WTC11 (cell line): ENCODE measurements around the gene SH3BP2. TPM values are rescaled to one million over a fixed set of nuclear protein-coding genes. Genes with fewer than 3 reads are reported as not detected.

Experiments
- ATAC-seq: fragments of 200-7000 bp; cut with Tn5 transposase; 2 replicates; pipeline ENCODE4 v1.10.0; 2021; ENCODE audit warnings: mild to moderate bottlenecking, moderate library complexity
- CTCF ChIA-PET: fragments of 300-600 bp; sonication (Branson Sonifier 250); formaldehyde crosslinking; loops from one replicate; lab custom pipeline; 2021; ENCODE audit warnings: antibody characterized with exemption; lab: Charles Lee
- POLR2A ChIA-PET: fragments of 350-600 bp; sonication (Branson Sonifier 250); formaldehyde crosslinking; loops from one replicate; lab custom pipeline; 2021; ENCODE audit warnings: antibody characterized with exemption; lab: Charles Lee
- DNase-seq: peaks from one replicate; pipeline ENCODE4 v3.0.0; 2021; ENCODE audit warnings: low spot score
- H3K27ac Mint-ChIP-seq: 2 replicates; pipeline ENCODE4 v1.8.0; 2021; ENCODE audit warnings: mixed read lengths
- H3K27me3 Mint-ChIP-seq: 2 replicates; pipeline ENCODE4 v1.8.0; 2021; ENCODE audit warnings: low read depth, mild to moderate bottlenecking, moderate library complexity, mixed read lengths
- H3K36me3 Mint-ChIP-seq: 2 replicates; pipeline ENCODE4 v1.8.0; 2021; ENCODE audit warnings: mixed read lengths
- H3K4me1 Mint-ChIP-seq: 2 replicates; pipeline ENCODE4 v1.8.0; 2022; ENCODE audit warnings: mixed read lengths
- H3K4me3 Mint-ChIP-seq: 2 replicates; pipeline ENCODE4 v1.8.0; 2021; ENCODE audit warnings: mild to moderate bottlenecking, moderate library complexity, mixed read lengths
- H3K9me3 Mint-ChIP-seq: 2 replicates; pipeline ENCODE4 v1.8.0; 2021; ENCODE audit warnings: mixed read lengths
- AR ChIP-seq: fragments of 250-450 bp; sonication (Bioruptor Pico); IDR thresholded peaks from 2 replicates; pipeline ENCODE4 v1.9.0; 2021; ENCODE audit warnings: mild to moderate bottlenecking
- ATF1 ChIP-seq: sonication (generic); formaldehyde crosslinking; IDR thresholded peaks from 2 replicates; pipeline ENCODE4 v1.8.1; 2023; ENCODE audit warnings: mild to moderate bottlenecking, moderate library complexity, missing genetic modification reagents
- ATF3 ChIP-seq: sonication (generic); formaldehyde crosslinking; conservative IDR thresholded peaks from 2 replicates; pipeline ENCODE4 v1.8.1; 2022; ENCODE audit warnings: mild to moderate bottlenecking, missing genetic modification reagents
- ATF6 ChIP-seq: sonication (generic); formaldehyde crosslinking; IDR thresholded peaks from 2 replicates; pipeline ENCODE4 v1.8.1; 2023; ENCODE audit warnings: mild to moderate bottlenecking, missing genetic modification reagents
- CBFB ChIP-seq: sonication (generic); formaldehyde crosslinking; IDR thresholded peaks from 2 replicates; pipeline ENCODE4 v1.8.1; 2022; ENCODE audit warnings: mild to moderate bottlenecking, low read depth, missing genetic modification reagents
- CREB1 ChIP-seq: sonication (generic); formaldehyde crosslinking; IDR thresholded peaks from 2 replicates; pipeline ENCODE4 v1.8.0; 2023; ENCODE audit warnings: mild to moderate bottlenecking, missing genetic modification reagents
- CREM ChIP-seq: sonication (generic); formaldehyde crosslinking; IDR thresholded peaks from 2 replicates; pipeline ENCODE4 v1.8.1; 2022; ENCODE audit warnings: mild to moderate bottlenecking, missing genetic modification reagents, moderate library complexity
- ERG ChIP-seq: fragments of 250-450 bp; sonication (Bioruptor Pico); IDR thresholded peaks from 2 replicates; pipeline ENCODE4 v1.8.0; 2021; ENCODE audit warnings: mild to moderate bottlenecking
- KAT7 ChIP-seq: sonication (generic); formaldehyde crosslinking; IDR thresholded peaks from 2 replicates; pipeline ENCODE4 v1.8.1; 2023; ENCODE audit warnings: missing genetic modification reagents, mild to moderate bottlenecking, borderline replicate concordance
- NR3C1 ChIP-seq: sonication (generic); formaldehyde crosslinking; conservative IDR thresholded peaks from 2 replicates; pipeline ENCODE4 v1.8.1; 2023; ENCODE audit warnings: low read depth, mild to moderate bottlenecking, missing genetic modification reagents
- OVOL2 ChIP-seq: fragments of 250-450 bp; sonication (Bioruptor Pico); IDR thresholded peaks from 2 replicates; pipeline ENCODE4 v1.9.0; 2021; ENCODE audit warnings: mild to moderate bottlenecking, borderline replicate concordance
- USF1 ChIP-seq: sonication (generic); formaldehyde crosslinking; IDR thresholded peaks from 2 replicates; pipeline ENCODE4 v1.8.0; 2022; ENCODE audit warnings: mild to moderate bottlenecking, missing genetic modification reagents
- ZBTB43 ChIP-seq: sonication (generic); formaldehyde crosslinking; IDR thresholded peaks from 2 replicates; pipeline ENCODE4 v1.8.1; 2023; ENCODE audit warnings: mild to moderate bottlenecking, missing genetic modification reagents
- ZMAT4 ChIP-seq: fragments of 250-450 bp; sonication (Bioruptor Pico); IDR thresholded peaks from 2 replicates; pipeline ENCODE4 v1.9.0; 2021; ENCODE audit warnings: mild to moderate bottlenecking
- ZNF121 ChIP-seq: sonication (generic); formaldehyde crosslinking; IDR thresholded peaks from 2 replicates; pipeline ENCODE4 v1.8.0; 2023; ENCODE audit warnings: missing genetic modification reagents
- ZNF425 ChIP-seq: fragments of 250-450 bp; sonication (Bioruptor Pico); conservative IDR thresholded peaks from 2 replicates; pipeline ENCODE4 v1.9.0; 2021; ENCODE audit warnings: mild to moderate bottlenecking
- ZNF671 ChIP-seq: fragments of 250-450 bp; sonication (Bioruptor Pico); IDR thresholded peaks from 2 replicates; pipeline ENCODE4 v1.8.0; 2021; ENCODE audit warnings: mild to moderate bottlenecking
- total RNA-seq: library from RNA; stranded (reverse); gene quantifications from 3 replicates; pipeline ENCODE4 v1.2.3, GENCODE V29; 2021

SH3BP2 gene
- total RNA-seq, 1 experiment from 2014 or later: 49.1 TPM

- TF ChIP-seq ZBTB43 (CRISPR knock-in tag): no peak
- no peak for TF ChIP-seq AR (CRISPR knock-in tag)
- TF ChIP-seq CREB1: no peak
- no peak for TF ChIP-seq NR3C1 (CRISPR knock-in tag)
- TF ChIP-seq ZMAT4 (CRISPR knock-in tag): no peak
These were observed 35.2 kb downstream of the SH3BP2 start (continued) for GRCh38 chr4:2827874-2828751.

- no peak for TF ChIP-seq KAT7 (CRISPR knock-in tag)
- TF ChIP-seq CBFB: no peak
- TF ChIP-seq ATF3 (CRISPR knock-in tag): no peak
- TF ChIP-seq ZNF671 (CRISPR knock-in tag): no peak
- no peak for TF ChIP-seq USF1 (CRISPR knock-in tag)
- no peak for TF ChIP-seq ZNF425 (CRISPR knock-in tag)
- TF ChIP-seq ERG (CRISPR knock-in tag): no peak
- no peak for TF ChIP-seq ATF1 (CRISPR knock-in tag)
- TF ChIP-seq OVOL2 (CRISPR knock-in tag): no peak
- no peak for TF ChIP-seq ATF6 (CRISPR knock-in tag)
- no peak for TF ChIP-seq ZNF121
- no peak for TF ChIP-seq CREM (CRISPR knock-in tag)
- TF ChIP-seq, all 79 proteins: peak for 0
- Mint-ChIP-seq H3K27me3 (no peaks in the 10 kb centered on the region), H3K4me1 (no peaks in the 10 kb centered on the region), H3K9me3 (no peaks in the 10 kb centered on the region; the same call in 1 of the 2 replicates), H3K36me3 (peaks cover 38% of the 10 kb centered on the region), H3K4me3 (no peak overlapping the region), H3K27ac (peak overlapping the region; percentile 31; the same call in 1 of the 2 replicates)
- ATAC-seq (no peak), DNase-seq (peak; percentile 4)
- ChIA-PET POLR2A (interaction anchor here (0.7 kb wide), 1 partner anchor 118 kb away, joined by 3 read pairs; no protein-coding TSS in a partner anchor), CTCF (no interaction called here)
These were observed 35.9 kb downstream of the SH3BP2 start for GRCh38 chr4:2828758-2829181.
